Endometrial microvascular endothelial cells (primary cell): ENCODE measurements around the gene PRMT5. TPM values are rescaled to one million over a fixed set of nuclear protein-coding genes. Genes with fewer than 3 reads are reported as not detected.
"Not testable (repeated sequence)": the region's sequence is repeated elsewhere in the genome, so short reads cannot be mapped to it uniquely, and the experiment has no call there.

ENCODE experiments used
- in situ Hi-C: cut with HindIII; loops from 2 replicates; pipeline ENCODE4 v1.10.0; 2017; ENCODE audit warnings: low sequenced_read_pairs, low pct_unique_long_range_greater_than_20kb; ENCODE audit errors: inconsistent ontology term
- total RNA-seq: library from RNA; depleted of rRNA; stranded (reverse); fragments of >200 nt; gene quantifications from one replicate; pipeline ENCODE4 v1.2.3, GENCODE V29; 2015; ENCODE audit errors: inconsistent ontology term

Gene PRMT5
- total RNA-seq, 1 donor from 2014 or later = 91.2 TPM

- in situ Hi-C loops = no loop called here
Observed at GRCh38 chr14:22945642-22946041, 16.5 kb upstream of the PRMT5 start.

GRCh38 chr14:22939684-22940083, 10.5 kb upstream of the PRMT5 start:
- in situ Hi-C loops = no loop called here

- in situ Hi-C loops = no loop called here
Observed at GRCh38 chr14:22935156-22935555, 6.0 kb upstream of the PRMT5 start.

- in situ Hi-C loops = no loop called here
Observed at GRCh38 chr14:22932146-22932545, 3.0 kb upstream of the PRMT5 start.

- in situ Hi-C loops = no loop called here
Observed at GRCh38 chr14:22929961-22930364, 787 bp upstream of the PRMT5 start.

- in situ Hi-C loops = no loop called here
Observed at GRCh38 chr14:22928237-22929103, 706 bp downstream of the PRMT5 start.

GRCh38 chr14:22926316-22926715, 2.9 kb downstream of the PRMT5 start:
- in situ Hi-C loops = no loop called here

GRCh38 chr14:22925513-22925912, 3.7 kb downstream of the PRMT5 start:
- in situ Hi-C loops = no loop called here

- in situ Hi-C loops = no loop called here
Observed at GRCh38 chr14:22923746-22924145, 5.4 kb downstream of the PRMT5 start.

- in situ Hi-C loops = no loop called here
Observed at GRCh38 chr14:22922294-22922693, 6.9 kb downstream of the PRMT5 start.

GRCh38 chr14:22920697-22921096, 8.5 kb downstream of the PRMT5 start:
- in situ Hi-C loops = no loop called here

GRCh38 chr14:22919601-22919921, 9.6 kb downstream of the PRMT5 start:
- in situ Hi-C loops = no loop called here

- in situ Hi-C loops = no loop called here
Observed at GRCh38 chr14:22918804-22919600, 10.2 kb downstream of the PRMT5 start, which contains the start of gene RBM23. Gene RBM23, minus strand, starts transcription at chr14:22919149.

- in situ Hi-C loops = no loop called here
Observed at GRCh38 chr14:22915886-22916521, 13.2 kb downstream of the PRMT5 start.

- in situ Hi-C loops = not testable (repeated sequence)
Observed at GRCh38 chr14:22914836-22915235, 14.3 kb downstream of the PRMT5 start.

GRCh38 chr14:22910916-22911315, 18.3 kb downstream of the PRMT5 start:
- in situ Hi-C loops = no loop called here

- in situ Hi-C loops = no loop called here
Observed at GRCh38 chr14:22908601-22909000, 20.6 kb downstream of the PRMT5 start.

GRCh38 chr14:22907429-22907828, 21.7 kb downstream of the PRMT5 start:
- in situ Hi-C loops = no loop called here

GRCh38 chr14:22906073-22906472, 23.1 kb downstream of the PRMT5 start:
- in situ Hi-C loops = no loop called here

- in situ Hi-C loops = no loop called here
Observed at GRCh38 chr14:22905627-22906026, 23.5 kb downstream of the PRMT5 start.
